DMS153 treated with DMSO at 0.1 percent for 48 hours (cell line): Measurements from ENCODE around the gene A2ML1.
"Not testable (repeated sequence)": the region's sequence is repeated elsewhere in the genome, so short reads cannot be mapped to it uniquely, and the experiment has no call there.

Experiments used
- DNase-seq: peaks from one replicate; lab custom pipeline; 2025; ENCODE audit not compliant: unreplicated experiment; lab: John Stamatoyannopoulos, UW

A2ML1 gene

DNA sequence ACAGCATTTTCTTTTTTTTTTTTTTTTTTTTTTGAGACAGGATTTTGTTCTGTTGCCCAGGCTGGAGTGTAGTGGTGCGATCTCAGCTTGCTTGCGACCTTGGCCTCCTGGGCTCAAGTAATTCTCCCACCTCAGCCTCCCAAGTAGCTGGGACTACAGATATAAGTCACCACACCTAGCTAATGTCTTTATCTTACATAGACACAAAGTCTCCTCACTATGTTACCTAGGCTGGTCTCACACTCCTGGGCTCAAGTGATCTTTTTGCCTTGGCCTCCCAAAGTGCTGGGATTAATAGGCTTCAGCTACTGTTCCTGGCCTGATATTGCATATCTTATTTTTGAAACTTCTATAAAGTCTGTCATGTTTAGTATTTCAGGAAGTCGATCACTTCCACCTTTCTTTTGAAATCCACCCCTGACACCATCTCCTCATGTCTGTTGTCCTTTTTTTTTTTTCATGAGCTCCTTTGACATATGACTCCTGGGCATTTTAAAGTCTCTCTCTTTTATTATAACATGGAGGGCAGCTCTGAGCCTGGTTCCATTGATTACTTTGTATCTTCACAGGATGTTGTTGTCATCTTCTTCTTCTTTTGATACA lies 5.9 kb upstream of the A2ML1 start:
- no peak for DNase-seq

GRCh38 chr12:8817856-8818255 lies 4.6 kb upstream of the A2ML1 start:
- no peak for DNase-seq

GRCh38 chr12:8818526-8818925 lies 3.9 kb upstream of the A2ML1 start:
- no peak for DNase-seq

GRCh38 chr12:8819666-8819980 lies 2.8 kb upstream of the A2ML1 start:
- DNase-seq, result no peak

GRCh38 chr12:8820676-8821407 lies 1.6 kb upstream of the A2ML1 start:
- DNase-seq, result not testable (repeated sequence)

DNA sequence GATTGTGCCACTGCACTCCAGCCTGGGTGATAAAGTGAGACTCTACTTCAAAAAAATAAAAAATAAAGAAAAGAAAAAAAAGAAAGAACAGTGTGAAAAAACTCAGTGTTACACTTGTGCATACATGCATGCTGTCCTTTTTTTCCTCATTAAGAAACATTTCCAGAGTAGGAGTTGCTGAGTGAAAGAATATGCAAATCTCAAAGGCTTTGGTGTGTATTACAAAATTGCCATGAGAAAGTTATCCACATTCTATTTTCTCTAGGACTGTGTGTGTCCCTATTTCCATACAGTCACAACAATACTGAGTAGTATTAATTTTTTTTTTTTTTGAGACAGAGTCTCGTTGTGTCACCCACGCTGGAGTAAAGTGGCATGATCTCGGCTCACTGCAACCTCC lies 830 bp upstream of the A2ML1 start:
- no peak for DNase-seq

- DNase-seq, result no peak
These were observed 1.3 kb downstream of the A2ML1 start for GRCh38 chr12:8823565-8824300.

DNA sequence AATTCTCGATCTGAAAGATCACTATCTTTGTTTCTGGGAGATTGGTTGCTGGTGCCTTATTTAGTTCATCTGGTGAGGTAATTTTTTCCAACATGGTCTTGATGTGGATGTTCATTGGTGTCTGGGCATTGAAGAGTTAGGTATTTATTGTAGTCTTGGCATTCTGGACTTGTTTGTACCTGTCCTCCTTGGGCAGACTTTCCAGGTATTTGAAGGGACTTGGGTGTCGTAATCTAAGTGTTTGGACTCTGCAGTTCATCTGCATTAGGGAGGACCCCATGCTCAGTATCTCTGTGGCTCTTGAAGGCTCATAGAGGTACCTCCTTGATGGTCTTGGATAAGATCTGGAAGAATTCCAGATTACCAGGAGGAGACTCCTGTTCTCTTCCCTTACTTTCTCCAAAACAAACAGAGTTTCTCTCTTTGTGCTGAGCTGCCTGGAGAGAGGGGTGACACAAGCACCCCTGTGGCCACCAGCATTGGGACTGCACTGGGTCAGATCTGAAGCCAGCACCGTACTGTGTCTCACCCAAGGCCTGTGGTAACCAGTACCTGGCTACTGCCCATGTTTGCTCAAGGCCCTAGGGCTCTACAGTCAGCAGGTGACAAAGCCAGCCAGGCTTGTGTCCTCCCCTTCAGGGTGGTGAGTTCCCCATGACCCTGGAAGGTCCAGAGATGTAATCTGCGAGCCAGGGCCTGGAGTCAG lies 5.3 kb downstream of the A2ML1 start:
- no peak for DNase-seq

DNA sequence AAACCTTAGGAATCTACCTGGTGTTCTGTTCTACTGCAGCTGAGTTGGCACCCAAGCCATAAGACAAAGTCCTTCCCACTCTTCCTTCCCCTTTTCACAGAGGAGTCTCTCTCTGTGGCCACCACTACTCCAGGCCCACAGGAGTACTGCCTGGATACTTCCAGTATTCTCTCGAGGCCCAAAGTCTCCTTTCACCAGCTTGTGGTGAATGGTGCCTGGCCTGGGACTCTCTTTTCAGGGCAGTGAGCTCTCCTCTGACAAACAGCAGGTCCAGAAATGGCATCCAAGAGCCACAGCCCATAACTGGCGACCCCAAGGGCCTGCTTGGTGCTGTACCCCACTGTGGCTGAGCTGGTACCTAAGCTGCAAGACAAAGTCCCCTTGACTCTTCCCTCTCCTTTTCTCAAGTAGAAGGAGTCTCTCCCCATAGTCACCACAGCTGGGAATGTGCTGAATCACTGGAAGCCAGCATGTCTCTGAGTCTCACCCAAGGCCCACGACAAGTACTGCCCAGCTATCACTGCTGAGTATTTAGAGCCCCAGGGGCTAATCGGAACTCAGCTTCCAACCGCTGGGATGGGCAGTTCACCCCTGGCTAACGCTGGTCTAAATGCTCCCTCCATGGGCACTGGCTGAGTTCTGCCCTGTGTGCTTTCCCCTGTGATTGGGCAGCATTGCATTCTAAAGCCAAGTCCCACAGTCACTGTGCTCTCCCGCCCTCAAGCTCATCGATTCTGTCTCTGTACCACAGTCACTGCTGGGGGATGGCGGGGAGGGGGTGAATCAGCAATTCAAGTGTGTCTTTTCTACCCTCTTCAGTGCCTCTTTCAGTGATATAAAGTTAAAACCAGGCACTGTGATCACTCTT lies 6.1 kb downstream of the A2ML1 start:
- DNase-seq, result no peak

DNA sequence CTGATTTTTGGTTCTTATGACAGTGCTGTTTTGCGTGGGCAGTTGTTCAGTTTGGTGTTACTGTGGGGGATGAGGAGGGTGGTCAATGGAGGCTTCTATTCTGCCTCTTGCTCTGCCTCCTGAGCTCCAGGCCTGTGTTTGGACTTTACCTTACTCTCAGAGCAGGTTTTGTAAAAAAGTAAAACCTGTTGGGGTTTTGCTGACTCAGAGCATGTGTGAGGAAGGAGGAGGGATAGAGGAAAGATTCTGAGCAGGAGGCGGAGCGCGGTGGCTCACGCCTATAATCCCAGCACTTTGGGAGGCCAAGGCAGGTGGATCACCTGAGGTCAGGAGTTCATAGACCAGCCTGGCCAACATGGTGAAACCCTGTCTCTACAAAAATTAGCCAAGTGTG lies 6.7 kb downstream of the A2ML1 start:
- DNase-seq, result no peak

- no peak for DNase-seq
These were observed 7.2 kb downstream of the A2ML1 start for GRCh38 chr12:8829621-8830020.

- no peak for DNase-seq
These were observed 8.7 kb downstream of the A2ML1 start for GRCh38 chr12:8831116-8831515.

- no peak for DNase-seq
These were observed 10.1 kb downstream of the A2ML1 start for GRCh38 chr12:8832500-8832899.

DNA sequence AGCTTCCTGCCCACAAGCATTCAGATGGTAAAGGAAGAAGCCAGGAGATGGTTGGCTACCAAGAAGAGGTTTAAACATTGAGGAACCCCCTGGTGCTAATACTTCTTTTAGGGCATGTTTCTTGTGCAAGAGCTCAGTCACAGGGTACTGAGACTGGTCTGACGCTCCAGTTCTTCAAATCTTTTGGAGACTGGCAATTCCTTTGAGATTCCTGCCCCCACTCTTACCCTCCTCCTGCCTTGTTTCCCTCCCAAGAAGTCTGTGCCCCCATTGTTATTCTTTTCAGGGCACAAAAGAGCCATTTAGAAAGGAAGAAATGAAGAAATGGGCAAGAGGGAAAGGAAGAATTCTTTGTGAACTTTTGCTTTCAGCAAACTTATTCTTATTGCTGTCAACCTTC lies 11.8 kb downstream of the A2ML1 start:
- no peak for DNase-seq

DNA sequence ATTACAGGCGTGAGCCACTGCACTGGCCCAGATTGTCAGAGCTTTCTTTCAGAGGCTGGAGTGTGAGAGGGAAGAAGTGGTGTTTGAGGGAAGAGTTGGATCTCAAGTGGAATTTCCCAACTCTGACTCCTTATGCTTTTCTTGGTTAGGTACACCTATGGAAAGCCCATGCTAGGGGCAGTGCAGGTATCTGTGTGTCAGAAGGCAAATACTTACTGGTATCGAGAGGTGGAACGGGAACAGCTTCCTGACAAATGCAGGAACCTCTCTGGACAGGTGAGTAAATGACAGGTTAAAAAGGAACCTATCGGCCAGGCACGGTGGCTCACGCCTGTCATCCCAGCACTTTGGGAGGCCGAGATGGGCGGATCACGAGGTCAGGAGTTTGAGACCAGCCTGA lies 14.9 kb downstream of the A2ML1 start:
- no peak for DNase-seq

DNA sequence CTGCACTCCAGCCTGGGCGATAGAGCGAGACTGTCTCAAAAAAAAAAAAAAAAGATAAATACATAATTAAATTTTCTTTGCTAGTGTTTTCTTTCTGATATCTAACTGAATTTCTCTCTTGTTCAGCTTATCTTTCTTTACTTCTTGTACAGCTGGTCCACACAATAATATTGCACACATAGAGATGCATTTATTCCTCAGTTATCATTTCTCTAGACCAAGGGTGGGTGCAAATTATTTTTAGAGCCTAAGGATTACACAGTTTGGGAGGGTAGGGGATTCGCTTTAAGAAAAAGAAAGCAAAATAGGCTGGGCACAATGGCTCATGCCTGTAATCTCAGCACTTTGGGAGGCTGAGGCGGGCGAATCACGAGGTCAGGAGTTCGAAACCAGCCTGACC lies 17.9 kb downstream of the A2ML1 start:
- DNase-seq, result no peak

GRCh38 chr12:8840938-8841633 lies 18.7 kb downstream of the A2ML1 start:
- DNase-seq, result no peak

GRCh38 chr12:8841778-8842177 lies 19.4 kb downstream of the A2ML1 start:
- DNase-seq, result no peak

GRCh38 chr12:8844665-8845064 lies 22.2 kb downstream of the A2ML1 start:
- no peak for DNase-seq

DNA sequence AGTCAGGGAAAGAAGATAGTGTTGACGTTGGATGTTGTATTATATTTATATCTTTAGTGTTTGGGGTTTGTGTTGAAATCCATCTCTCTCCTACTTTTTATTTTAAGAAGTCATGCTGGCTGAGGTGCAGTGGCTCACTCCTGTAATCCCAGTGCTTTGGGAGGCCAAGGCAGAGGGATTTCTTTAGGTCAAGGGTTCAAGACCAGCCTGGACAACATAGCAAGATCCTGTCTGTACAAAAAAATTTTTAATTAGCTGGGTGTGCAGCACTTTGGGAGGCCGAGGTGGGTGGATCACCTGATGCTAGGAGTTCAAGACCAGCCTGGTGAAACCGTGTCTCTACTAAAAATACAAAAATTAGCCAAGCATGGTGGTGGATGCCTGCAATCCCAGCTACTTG lies 23.9 kb downstream of the A2ML1 start:
- DNase-seq, result no peak
